GM23248 (cell line): ENCODE results near the gene RMI2. TPM values are rescaled to one million over a fixed set of nuclear protein-coding genes. Genes with fewer than 3 reads are reported as not detected.
A peak's percentile ranks its signal among the peaks of the same experiment; 100 is the strongest.

ENCODE experiments used
- DNase-seq: peaks from one replicate; pipeline ENCODE4 v3.0.0-alpha.2; 2015
- H2AFZ ChIP-seq: fragments of 200-600 bp; sonication (generic); 2 replicates; pipeline ENCODE4 v1.6.1; 2016; ENCODE audit warnings: antibody characterized with exemption
- H3F3A ChIP-seq: fragments of 200-600 bp; sonication (generic); 2 replicates; pipeline ENCODE4 v1.6.1; 2016; ENCODE audit warnings: mild to moderate bottlenecking, antibody characterized with exemption, mixed run types; ENCODE audit not compliant: insufficient read depth
- H3K27ac ChIP-seq: fragments of 200-600 bp; sonication (generic); 2 replicates; pipeline ENCODE4 v1.5.1; 2016; ENCODE audit warnings: mild to moderate bottlenecking
- H3K27me3 ChIP-seq: fragments of 200-600 bp; sonication (generic); replicated peaks from 2 replicates; pipeline ENCODE4 v1.6.1; 2016; ENCODE audit warnings: mild to moderate bottlenecking; ENCODE audit not compliant: insufficient read depth
- H3K36me3 ChIP-seq: fragments of 200-600 bp; sonication (generic); 2 replicates; pipeline ENCODE4 v1.6.1; 2016; ENCODE audit warnings: low read depth, mild to moderate bottlenecking
- H3K4me1 ChIP-seq: fragments of 200-600 bp; sonication (generic); 2 replicates; pipeline ENCODE4 v1.6.1; 2016; ENCODE audit warnings: mild to moderate bottlenecking; ENCODE audit not compliant: insufficient read depth
- H3K4me2 ChIP-seq: fragments of 200-600 bp; sonication (generic); one replicate; pipeline ENCODE4 v1.6.1; 2016; ENCODE audit warnings: mild to moderate bottlenecking; ENCODE audit not compliant: unreplicated experiment
- H3K4me3 ChIP-seq: fragments of 200-600 bp; sonication (generic); 2 replicates; pipeline ENCODE4 v1.5.1; 2016; ENCODE audit warnings: mild to moderate bottlenecking
- H3K79me2 ChIP-seq: fragments of 200-600 bp; sonication (generic); 2 replicates; pipeline ENCODE4 v1.6.1; 2016; ENCODE audit warnings: mild to moderate bottlenecking; ENCODE audit not compliant: insufficient read depth
- H3K9ac ChIP-seq: fragments of 200-600 bp; sonication (generic); 2 replicates; pipeline ENCODE4 v1.6.1; 2016; ENCODE audit warnings: mild to moderate bottlenecking
- H3K9me2 ChIP-seq: fragments of 200-600 bp; sonication (generic); 2 replicates; pipeline ENCODE4 v1.6.1; 2016; ENCODE audit warnings: mixed run types, mild to moderate bottlenecking, moderate library complexity; ENCODE audit not compliant: insufficient read depth
- H3K9me3 ChIP-seq: fragments of 200-600 bp; sonication (generic); one replicate; pipeline ENCODE4 v1.6.1; 2017; ENCODE audit warnings: low read depth
- H4K20me1 ChIP-seq: fragments of 200-600 bp; sonication (generic); 2 replicates; pipeline ENCODE4 v1.6.0; 2016; ENCODE audit not compliant: insufficient read depth
- EZH2 ChIP-seq: fragments of 200-600 bp; sonication (generic); IDR thresholded peaks from 2 replicates; pipeline ENCODE4 v1.6.1; 2018; ENCODE audit warnings: antibody characterized with exemption, mild to moderate bottlenecking; ENCODE audit not compliant: insufficient read depth, poor library complexity, severe bottlenecking
- EZH2phosphoT487 ChIP-seq: fragments of 200-600 bp; sonication (generic); IDR thresholded peaks from 2 replicates; pipeline ENCODE4 v1.6.1; 2018; ENCODE audit warnings: antibody characterized with exemption, moderate library complexity, mild to moderate bottlenecking, low read depth; ENCODE audit not compliant: insufficient read depth
- WGBS, 2 experiments: methylation state at CpG; one replicate each; pipeline ENCODE4 v1.1.6; 2015 to 2017; ENCODE audit warnings: low lambda C conversion rate in 2 of 2, low coverage in 1 of 2; ENCODE audit errors: missing lambda C conversion rate in 2 of 2; 5-methylcytosine and 5-hydroxymethylcytosine counted together
- in situ Hi-C: fragments of 300-500 bp; cut with MboI; formaldehyde crosslinking; loops from 2 replicates; pipeline ENCODE4 v1.15.0; 2020
- polyA plus RNA-seq: library from polyadenylated mRNA; unstranded; fragments of >200 nt; fragmentation: Nextera tagmentation; extraction: Ambion mirVana; gene quantifications from 2 replicates; pipeline ENCODE4 v1.2.1, GENCODE V29; 2016
- total RNA-seq: library from RNA; depleted of rRNA; stranded (reverse); fragments of >200 nt; shearing (Covaris generic); gene quantifications from 2 replicates; pipeline ENCODE4 v1.2.3, GENCODE V29; 2014

Gene RMI2
- total and polyA plus RNA-seq, 2 experiments from 2014 or later: 8.5 to 11.9 TPM

GRCh38 chr16:11323551-11324336 is 21.5 kb upstream of the RMI2 start:
- WGBS, 2 experiments: 91 to 94% methylated on average over 11 of the region's 11 CpGs
- Histone ChIP-seq H3K9ac (no peak overlapping the region), H3K27me3 (no peaks in the 10 kb centered on the region), H3K36me3 (no peaks in the 10 kb centered on the region), H3K9me2 (no peaks in the 10 kb centered on the region), H3K79me2 (no peaks in the 10 kb centered on the region), H3K4me1 (peaks cover 8% of the 10 kb centered on the region), H3F3A (peaks cover 6% of the 10 kb centered on the region; the same call in 1 of the 2 replicates), H3K4me2 (no peak overlapping the region), H3K9me3 (no peaks in the 10 kb centered on the region), H3K4me3 (no peak overlapping the region), H4K20me1 (no peaks in the 10 kb centered on the region), H3K27ac (no peak overlapping the region), H2AFZ (no peak overlapping the region)
- no peak for DNase-seq
- in situ Hi-C loops: no loop called here
- TF ChIP-seq EZH2 (no peak), EZH2phosphoT487 (no peak)

DNA sequence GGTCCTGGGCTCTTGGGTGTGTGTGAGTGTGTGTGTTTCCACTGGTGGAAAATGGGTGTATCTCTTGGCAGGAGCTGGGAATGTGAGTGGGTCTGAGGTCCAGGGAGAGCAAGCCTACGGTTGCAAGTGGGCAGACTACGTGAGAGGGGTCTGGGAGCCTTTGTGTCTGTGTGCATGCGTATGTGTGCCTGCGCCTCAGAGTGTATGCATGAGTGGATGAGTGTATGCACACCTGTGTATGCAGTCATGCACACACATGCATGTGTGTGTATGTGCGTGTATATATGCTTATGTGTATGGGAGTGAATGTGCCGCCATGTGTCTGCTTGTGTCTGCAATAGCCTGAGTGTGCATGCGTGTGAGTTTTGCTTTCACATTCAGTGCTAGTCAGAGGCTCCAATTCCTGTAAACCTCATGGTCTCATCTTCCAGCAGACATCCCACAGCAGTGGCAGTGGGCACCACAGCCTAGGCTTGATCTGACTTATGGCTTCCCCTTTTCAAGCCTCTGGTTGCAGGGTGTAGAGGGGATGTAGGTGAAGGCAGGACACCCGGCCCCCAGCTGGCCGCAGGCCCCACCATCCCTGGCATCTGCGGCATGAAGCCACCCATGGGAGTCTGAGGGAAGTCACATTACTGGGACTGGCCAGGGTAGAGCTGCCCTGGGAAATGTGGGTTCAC is 19.7 kb upstream of the RMI2 start:
- WGBS, 2 experiments: 85% methylated on average over 10 of the region's 10 CpGs
- Histone ChIP-seq H3F3A (peaks cover 9% of the 10 kb centered on the region; the same call in 1 of the 2 replicates), H3K4me1 (peaks cover 17% of the 10 kb centered on the region), H3K9ac (no peak overlapping the region), H3K79me2 (no peaks in the 10 kb centered on the region), H3K4me2 (no peak overlapping the region), H4K20me1 (no peaks in the 10 kb centered on the region), H3K4me3 (no peak overlapping the region), H3K9me2 (no peaks in the 10 kb centered on the region), H3K36me3 (no peaks in the 10 kb centered on the region), H3K27me3 (no peaks in the 10 kb centered on the region), H3K27ac (no peak overlapping the region), H3K9me3 (no peaks in the 10 kb centered on the region), H2AFZ (no peak overlapping the region)
- TF ChIP-seq EZH2phosphoT487: no peak
- TF ChIP-seq EZH2: no peak
- DNase-seq: no peak
- in situ Hi-C loops: no loop called here

DNA sequence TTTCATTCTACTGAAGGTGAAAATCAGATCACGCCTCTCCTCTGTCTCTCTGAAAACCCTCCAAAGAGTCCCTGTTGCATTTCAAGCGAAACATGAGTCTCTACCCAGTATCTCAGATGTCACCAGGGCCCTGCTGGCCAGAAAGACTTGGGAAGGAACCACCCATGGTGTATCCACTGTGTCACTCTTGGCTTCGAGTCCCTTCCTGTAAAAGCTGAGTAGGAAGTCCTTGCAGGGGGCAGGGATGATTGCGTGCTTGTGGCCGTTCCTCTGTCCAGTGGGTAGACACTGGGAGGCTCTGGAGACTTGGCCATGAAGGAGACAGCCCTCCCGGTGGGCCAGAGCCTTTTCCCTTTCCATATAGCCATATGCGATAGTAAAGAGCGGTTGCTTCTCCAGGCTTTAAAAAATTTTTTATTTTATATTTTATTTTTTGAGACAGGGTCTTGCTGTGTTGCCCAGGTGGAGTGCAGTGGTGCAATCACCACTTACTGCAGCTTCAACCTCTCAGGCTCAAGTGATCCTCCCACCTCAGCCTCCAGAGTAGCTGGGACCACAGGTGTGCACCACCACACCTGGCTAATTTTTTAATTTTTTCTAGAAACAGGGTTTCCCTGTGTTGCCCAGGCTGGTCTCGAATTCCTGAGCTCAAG is 19.0 kb upstream of the RMI2 start:
- no peaks in the 10 kb centered on the region for H3K79me2 ChIP-seq

GRCh38 chr16:11326737-11327276 is 18.5 kb upstream of the RMI2 start:
- no peak overlapping the region for H2AFZ ChIP-seq
- DNase-seq: no peak
- no peaks in the 10 kb centered on the region for H4K20me1 ChIP-seq
- WGBS, 2 experiments: 89 to 92% methylated on average over 9 of the region's 9 CpGs
- H3K27me3 ChIP-seq: no peaks in the 10 kb centered on the region
- in situ Hi-C loops: no loop called here
- no peaks in the 10 kb centered on the region for H3K9me3 ChIP-seq
- no peak overlapping the region for H3K27ac ChIP-seq
- no peaks in the 10 kb centered on the region for H3K36me3 ChIP-seq
- peaks cover 9% of the 10 kb centered on the region; the same call in 1 of the 2 replicates for H3F3A ChIP-seq
- H3K4me2 ChIP-seq: no peak overlapping the region
- no peaks in the 10 kb centered on the region for H3K79me2 ChIP-seq
- no peaks in the 10 kb centered on the region for H3K9me2 ChIP-seq
- TF ChIP-seq EZH2phosphoT487: no peak
- no peak for TF ChIP-seq EZH2
- no peak overlapping the region for H3K4me3 ChIP-seq
- H3K4me1 ChIP-seq: peaks cover 17% of the 10 kb centered on the region
- no peak overlapping the region for H3K9ac ChIP-seq

More for the DNA sequence above, 19.0 kb upstream of the RMI2 start:
- no peak overlapping the region for H3K9ac ChIP-seq
- peaks cover 17% of the 10 kb centered on the region for H3K4me1 ChIP-seq
- no peaks in the 10 kb centered on the region for H3K27me3 ChIP-seq
- peak; percentile 44 for DNase-seq
- no peaks in the 10 kb centered on the region for H3K9me2 ChIP-seq
- H3K27ac ChIP-seq: no peak overlapping the region
- TF ChIP-seq EZH2: no peak
- no peak for TF ChIP-seq EZH2phosphoT487
- no peak overlapping the region for H3K4me2 ChIP-seq
- peaks cover 9% of the 10 kb centered on the region; the same call in 1 of the 2 replicates for H3F3A ChIP-seq
- H3K36me3 ChIP-seq: no peaks in the 10 kb centered on the region
- H2AFZ ChIP-seq: no peak overlapping the region; the same call in 1 of the 2 replicates
- H4K20me1 ChIP-seq: no peaks in the 10 kb centered on the region
- H3K4me3 ChIP-seq: no peak overlapping the region
- in situ Hi-C loops: no loop called here
- WGBS, 2 experiments: 46 to 48% methylated on average over 9 of the region's 9 CpGs
- H3K9me3 ChIP-seq: no peaks in the 10 kb centered on the region
